ENCODE measurements around the gene RASA2. TPM values are rescaled to one million over a fixed set of nuclear protein-coding genes. Genes with fewer than 3 reads are reported as not detected.

Gene RASA2
- total RNA-seq, 1 experiment from 2014 or later: 14.5 TPM

DNA sequence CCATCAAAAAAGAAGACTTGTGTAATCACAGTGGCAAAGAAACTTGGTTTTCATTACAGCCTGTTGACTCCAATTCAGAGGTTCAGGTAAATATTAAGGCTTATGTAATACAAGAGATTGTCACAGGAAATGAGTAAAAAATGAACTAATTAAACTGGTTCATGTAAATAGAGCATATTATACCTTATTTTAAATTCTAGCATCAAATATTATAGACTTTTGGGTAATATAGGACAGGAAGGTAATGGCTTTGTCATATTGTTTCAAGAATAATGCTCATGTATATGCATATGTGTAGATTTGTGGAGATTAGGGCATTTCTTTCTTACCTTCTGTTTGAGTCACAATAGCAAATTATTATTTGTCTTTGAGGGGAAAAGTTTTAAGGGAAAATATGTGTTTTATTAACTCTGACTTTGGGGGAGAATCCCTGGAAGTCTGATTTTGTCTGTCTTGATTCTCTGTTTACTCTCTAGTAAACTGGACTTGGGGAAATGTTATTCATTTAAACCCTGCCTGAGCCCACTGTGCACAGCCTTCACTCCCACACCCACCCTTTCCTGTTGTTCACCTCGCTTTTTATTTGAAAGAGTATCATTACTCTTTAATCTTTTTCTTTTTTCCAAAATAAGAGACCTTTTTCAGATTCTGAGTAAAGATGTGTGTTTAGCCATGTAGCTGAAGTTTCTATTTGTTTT, 43.0 kb downstream of the RASA2 start:
- Histone ChIP-seq H3K4me3 (ENCODE audit: low read depth in 2 of 2, low read length in 2 of 2) (no peak overlapping the region), H3K9me3 (ENCODE audit: control insufficient read depth, insufficient read depth, low read depth, low read length) (no peaks in the 10 kb centered on the region), H3K36me3 (ENCODE audit: control insufficient read depth, insufficient read depth, low read length) (no peaks in the 10 kb centered on the region), H3K4me1 (ENCODE audit: control insufficient read depth, insufficient read depth, low read length) (no peaks in the 10 kb centered on the region), H3K27ac (ENCODE audit: low read length) (no peak overlapping the region), H3K27me3 (ENCODE audit: control insufficient read depth, insufficient read depth, low read length) (no peaks in the 10 kb centered on the region)
- in situ Hi-C loops (cut with HindIII; ENCODE audit: low pct_unique_long_range_greater_than_20kb, low sequenced_read_pairs) (no loop called here), intact Hi-C loops (cut with micrococcal nuclease; ENCODE audit: unreplicated experiment) (no loop called here)
- CTCF ChIA-PET: no interaction called here
- POLR2A ChIA-PET: no interaction called here
- TF ChIP-seq POLR2AphosphoS5 (IDR thresholded peaks at IDR 0.05; ENCODE audit: low read depth, low read length): no peak
- TF ChIP-seq SIN3A (IDR thresholded peaks at IDR 0.05; ENCODE audit: borderline replicate concordance, insufficient read depth, low read depth, low read length): no peak
- no peak for TF ChIP-seq TCF7L2 (IDR thresholded peaks at IDR 0.05; ENCODE audit: low read depth, low read length)
- no peak for TF ChIP-seq CTCF (IDR thresholded peaks at IDR 0.05)
- TF ChIP-seq, protein P1, sequence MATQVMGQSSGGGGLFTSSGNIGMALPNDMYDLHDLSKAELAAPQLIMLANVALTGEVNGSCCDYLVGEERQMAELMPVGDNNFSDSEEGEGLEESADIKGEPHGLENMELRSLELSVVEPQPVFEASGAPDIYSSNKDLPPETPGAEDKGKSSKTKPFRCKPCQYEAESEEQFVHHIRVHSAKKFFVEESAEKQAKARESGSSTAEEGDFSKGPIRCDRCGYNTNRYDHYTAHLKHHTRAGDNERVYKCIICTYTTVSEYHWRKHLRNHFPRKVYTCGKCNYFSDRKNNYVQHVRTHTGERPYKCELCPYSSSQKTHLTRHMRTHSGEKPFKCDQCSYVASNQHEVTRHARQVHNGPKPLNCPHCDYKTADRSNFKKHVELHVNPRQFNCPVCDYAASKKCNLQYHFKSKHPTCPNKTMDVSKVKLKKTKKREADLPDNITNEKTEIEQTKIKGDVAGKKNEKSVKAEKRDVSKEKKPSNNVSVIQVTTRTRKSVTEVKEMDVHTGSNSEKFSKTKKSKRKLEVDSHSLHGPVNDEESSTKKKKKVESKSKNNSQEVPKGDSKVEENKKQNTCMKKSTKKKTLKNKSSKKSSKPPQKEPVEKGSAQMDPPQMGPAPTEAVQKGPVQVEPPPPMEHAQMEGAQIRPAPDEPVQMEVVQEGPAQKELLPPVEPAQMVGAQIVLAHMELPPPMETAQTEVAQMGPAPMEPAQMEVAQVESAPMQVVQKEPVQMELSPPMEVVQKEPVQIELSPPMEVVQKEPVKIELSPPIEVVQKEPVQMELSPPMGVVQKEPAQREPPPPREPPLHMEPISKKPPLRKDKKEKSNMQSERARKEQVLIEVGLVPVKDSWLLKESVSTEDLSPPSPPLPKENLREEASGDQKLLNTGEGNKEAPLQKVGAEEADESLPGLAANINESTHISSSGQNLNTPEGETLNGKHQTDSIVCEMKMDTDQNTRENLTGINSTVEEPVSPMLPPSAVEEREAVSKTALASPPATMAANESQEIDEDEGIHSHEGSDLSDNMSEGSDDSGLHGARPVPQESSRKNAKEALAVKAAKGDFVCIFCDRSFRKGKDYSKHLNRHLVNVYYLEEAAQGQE (IDR thresholded peaks at IDR 0.05; ENCODE audit: insufficient read depth in 1 of 2, low read depth in 2 of 2, low read length in 1 of 2): no peak
- DNase-seq (ENCODE audit: low read depth, low spot score): no peak
- BruUV-seq (replicated peaks): no TSS peak
- ATAC-seq: no peak

DNA sequence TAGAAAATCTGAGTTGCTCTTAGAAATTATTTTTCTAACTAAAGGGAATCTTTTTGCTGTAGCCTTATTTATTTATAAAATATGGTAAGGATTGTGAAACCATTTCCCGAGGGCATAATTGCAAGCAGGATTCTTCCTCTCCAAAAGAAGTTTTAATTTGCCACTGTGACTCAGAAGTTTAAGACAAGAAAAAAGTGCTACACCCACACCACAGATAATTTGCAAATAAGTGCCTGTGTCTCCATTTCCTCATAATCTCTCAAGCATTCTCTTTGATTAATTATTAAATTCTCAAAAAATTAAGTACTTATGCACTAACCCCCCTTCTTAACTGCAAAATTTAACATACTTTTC, 43.6 kb downstream of the RASA2 start:
- in situ Hi-C loops (cut with HindIII; ENCODE audit: low pct_unique_long_range_greater_than_20kb, low sequenced_read_pairs) (no loop called here), intact Hi-C loops (cut with micrococcal nuclease; ENCODE audit: unreplicated experiment) (no loop called here)
- H3K4me3 ChIP-seq (ENCODE audit: low read depth in 2 of 2, low read length in 2 of 2): no peak overlapping the region
- no peaks in the 10 kb centered on the region for H3K27me3 ChIP-seq (ENCODE audit: control insufficient read depth, insufficient read depth, low read length)
- H3K9me3 ChIP-seq (ENCODE audit: control insufficient read depth, insufficient read depth, low read depth, low read length): no peaks in the 10 kb centered on the region
- BruUV-seq (replicated peaks): no TSS peak
- DNase-seq (ENCODE audit: low read depth, low spot score): no peak
- no peaks in the 10 kb centered on the region for H3K36me3 ChIP-seq (ENCODE audit: control insufficient read depth, insufficient read depth, low read length)
- TF ChIP-seq TCF7L2 (IDR thresholded peaks at IDR 0.05; ENCODE audit: low read depth, low read length) (no peak), CTCF (IDR thresholded peaks at IDR 0.05) (no peak), SIN3A (IDR thresholded peaks at IDR 0.05; ENCODE audit: borderline replicate concordance, insufficient read depth, low read depth, low read length) (no peak), POLR2AphosphoS5 (IDR thresholded peaks at IDR 0.05; ENCODE audit: low read depth, low read length) (no peak)
- TF ChIP-seq, protein P1 (IDR thresholded peaks at IDR 0.05; ENCODE audit: insufficient read depth in 1 of 2, low read depth in 2 of 2, low read length in 1 of 2): no peak
- ChIA-PET CTCF (no interaction called here), POLR2A (no interaction called here)
- ATAC-seq: no peak
- H3K27ac ChIP-seq (ENCODE audit: low read length): no peak overlapping the region
- H3K4me1 ChIP-seq (ENCODE audit: control insufficient read depth, insufficient read depth, low read length): no peaks in the 10 kb centered on the region
